Activated CD8-positive, alpha-beta T cell treated with anti-CD3 and anti-CD28 coated beads, Interleukin-2, amount 10 ng/mL, durations not matched to agents 7 days and 5 days (primary cell): ENCODE data around the gene STXBP3. TPM values are rescaled to one million over a fixed set of nuclear protein-coding genes. Genes with fewer than 3 reads are reported as not detected.
"Not testable (repeated sequence)": the region's sequence is repeated elsewhere in the genome, so short reads cannot be mapped to it uniquely, and the experiment has no call there.

Experiments
- ATAC-seq: fragments of 150-1000 bp; cut with Tn5 transposase; one replicate; pipeline ENCODE4 v1.10.0; 2021; ENCODE audit warnings: moderate library complexity
- CTCF ChIA-PET: fragments of 350-600 bp; sonication (Branson Sonifier 250); formaldehyde crosslinking; loops from one replicate; lab custom pipeline; 2021; ENCODE audit warnings: antibody characterized with exemption; lab: Charles Lee
- POLR2A ChIA-PET: fragments of 350-600 bp; sonication (Branson Sonifier 250); formaldehyde crosslinking; loops from one replicate; lab custom pipeline; 2021; ENCODE audit warnings: antibody characterized with exemption; lab: Charles Lee
- DNase-seq: peaks from one replicate; pipeline ENCODE4 v3.0.0-alpha.2; 2020
- H3K27ac Mint-ChIP-seq: one replicate; pipeline ENCODE4 v1.8.0; 2021; ENCODE audit warnings: mild to moderate bottlenecking, mixed read lengths
- H3K27me3 Mint-ChIP-seq: one replicate; pipeline ENCODE4 v1.8.0; 2021; ENCODE audit warnings: low read depth, mixed read lengths
- H3K36me3 Mint-ChIP-seq: one replicate; pipeline ENCODE4 v1.8.0; 2021; ENCODE audit warnings: low read depth, mixed read lengths
- H3K4me1 Mint-ChIP-seq: one replicate; pipeline ENCODE4 v1.8.0; 2021; ENCODE audit warnings: low read depth, mixed read lengths
- H3K4me3 Mint-ChIP-seq: one replicate; pipeline ENCODE4 v1.8.0; 2021; ENCODE audit warnings: mild to moderate bottlenecking, mixed read lengths
- H3K9me3 Mint-ChIP-seq: one replicate; pipeline ENCODE4 v1.8.0; 2022; ENCODE audit warnings: mixed read lengths; ENCODE audit not compliant: insufficient read depth
- total RNA-seq, 2 experiments: library from RNA; stranded (reverse); gene quantifications; one replicate each; pipeline ENCODE4 v1.2.3, GENCODE V29; 2021

STXBP3 gene
- 10 to 100 TPM; 41.8 to 44.3 TPM for total RNA-seq

GRCh38 chr1:108746382-108747170 is at the start of gene STXBP3:
Gene STXBP3 (plus strand): TSS chr1:108746674. CDS start chr1:108746738, 64 bp downstream.
- Mint-ChIP-seq H3K27ac (peak within 1 kb of the TSS; percentile 96), H3K4me1 (peaks cover 22% of the 10 kb centered on the region), H3K27me3 (peaks cover 4% of the 10 kb centered on the region), H3K9me3 (no peaks in the 10 kb centered on the region), H3K36me3 (peaks cover 21% of the 10 kb centered on the region), H3K4me3 (peak within 1 kb of the TSS; percentile 98)
- peak; percentile 94 for ATAC-seq
- CTCF ChIA-PET: interaction anchor here (1.0 to 2.2 kb wide), 4 partner anchors 10 to 54 kb away, joined by 3 to 9 read pairs (median 4); partner anchors contain the start of gene PRPF38B
- POLR2A ChIA-PET: interaction anchor here (0.6 to 1.0 kb wide), 2 partner anchors 37 to 54 kb away, joined by 3 to 5 read pairs; partner anchors contain the start of gene PRPF38B
- peak; percentile 99 for DNase-seq

GRCh38 chr1:108699375-108700332 is 46.8 kb upstream of the STXBP3 start:
- Mint-ChIP-seq H3K4me1 (peaks cover 82% of the 10 kb centered on the region), H3K27me3 (no peaks in the 10 kb centered on the region), H3K9me3 (no peaks in the 10 kb centered on the region), H3K27ac (peak overlapping the region; percentile 87), H3K4me3 (peak overlapping the region; percentile 62), H3K36me3 (peaks cover 77% of the 10 kb centered on the region)
- no peak for DNase-seq
- POLR2A ChIA-PET: no interaction called here
- CTCF ChIA-PET: no interaction called here
- no peak for ATAC-seq

- Mint-ChIP-seq H3K27ac (no peak overlapping the region), H3K36me3 (peaks cover 65% of the 10 kb centered on the region), H3K4me3 (no peak overlapping the region), H3K9me3 (no peaks in the 10 kb centered on the region), H3K4me1 (peaks cover 84% of the 10 kb centered on the region), H3K27me3 (no peaks in the 10 kb centered on the region)
- POLR2A ChIA-PET: interaction anchor here (0.7 to 4.7 kb wide), 2 partner anchors 8 to 798 kb away, joined by 3 to 67 read pairs; partner anchors contain the start of gene PRPF38B
- DNase-seq (no peak), ATAC-seq (no peak)
- CTCF ChIA-PET: interaction anchor here (1.0 to 2.9 kb wide), 2 partner anchors 8 to 10 kb away, joined by 4 to 19 read pairs; partner anchors contain the start of gene PRPF38B
Measured at GRCh38 chr1:108701176-108701849, 45.2 kb upstream of the STXBP3 start.

GRCh38 chr1:108702109-108702508 is 44.4 kb upstream of the STXBP3 start:
- DNase-seq, H3K9me3 Mint-ChIP-seq, H3K27ac Mint-ChIP-seq, H3K27me3 Mint-ChIP-seq, ATAC-seq, H3K4me3 Mint-ChIP-seq: not testable (repeated sequence)
- ChIA-PET CTCF (interaction anchor here (1.2 to 2.9 kb wide), 2 partner anchors 9 to 55 kb away, joined by 3 to 19 read pairs; partner anchors contain the start of gene PRPF38B), POLR2A (interaction anchor here (0.7 to 4.7 kb wide), 2 partner anchors 9 to 798 kb away, joined by 3 to 67 read pairs; partner anchors contain the start of gene PRPF38B)
- peaks cover 57% of the 10 kb centered on the region for H3K36me3 Mint-ChIP-seq
- H3K4me1 Mint-ChIP-seq: peaks cover 76% of the 10 kb centered on the region

- POLR2A ChIA-PET: interaction anchor here (1.2 to 4.7 kb wide), 4 partner anchors 11 to 249 kb away, joined by 4 to 67 read pairs (median 8); partner anchors contain the start of genes HENMT1 and PRPF38B
- DNase-seq (peak; percentile 37), ATAC-seq (peak; percentile 28)
- peaks cover 40% of the 10 kb centered on the region for H3K36me3 Mint-ChIP-seq
- CTCF ChIA-PET: interaction anchor here (1.3 to 2.9 kb wide), 4 partner anchors 11 to 144 kb away, joined by 3 to 19 read pairs (median 4); partner anchors contain the start of genes EEIG2 and PRPF38B
- H3K4me1 Mint-ChIP-seq: peaks cover 63% of the 10 kb centered on the region
- H3K9me3 Mint-ChIP-seq: no peaks in the 10 kb centered on the region
- H3K27me3 Mint-ChIP-seq: no peaks in the 10 kb centered on the region
- H3K4me3 Mint-ChIP-seq: peak overlapping the region; percentile 34
- H3K27ac Mint-ChIP-seq: peak overlapping the region; percentile 89
Measured at GRCh38 chr1:108703939-108704338, 42.5 kb upstream of the STXBP3 start.

GRCh38 chr1:108704496-108704895 is 42.0 kb upstream of the STXBP3 start:
- Mint-ChIP-seq H3K4me1 (peaks cover 63% of the 10 kb centered on the region), H3K27ac (peak overlapping the region; percentile 89), H3K27me3 (no peaks in the 10 kb centered on the region), H3K36me3 (peaks cover 34% of the 10 kb centered on the region), H3K9me3 (no peaks in the 10 kb centered on the region), H3K4me3 (no peak overlapping the region)
- ChIA-PET POLR2A (interaction anchor here (1.5 to 4.7 kb wide), 3 partner anchors 11 to 58 kb away, joined by 4 to 67 read pairs (median 12); partner anchors contain the start of genes HENMT1 and PRPF38B), CTCF (interaction anchor here (0.6 to 1.9 kb wide), 6 partner anchors 11 to 144 kb away, joined by 3 to 5 read pairs (median 4); partner anchors contain the start of genes EEIG2 and PRPF38B)
- ATAC-seq (no peak), DNase-seq (no peak)

- POLR2A ChIA-PET: interaction anchor here (4.2 kb wide), 1 partner anchor 14 kb away, joined by 22 read pairs; the partner anchor contains the start of gene PRPF38B
- peaks cover 51% of the 10 kb centered on the region for H3K4me1 Mint-ChIP-seq
Measured at GRCh38 chr1:108706643-108707042, 39.8 kb upstream of the STXBP3 start.

GRCh38 chr1:108708691-108709660 is 37.5 kb upstream of the STXBP3 start:
- H3K4me3 Mint-ChIP-seq: no peak overlapping the region
- peaks cover 31% of the 10 kb centered on the region for H3K4me1 Mint-ChIP-seq
- ChIA-PET CTCF (interaction anchor here (1.0 to 3.3 kb wide), 13 partner anchors 9 to 391 kb away, joined by 3 to 32 read pairs (median 4); partner anchors contain the start of genes EEIG2 and PRPF38B), POLR2A (interaction anchor here (0.8 to 4.2 kb wide), 3 partner anchors 11 to 38 kb away, joined by 3 to 22 read pairs (median 3); partner anchors contain the start of gene PRPF38B)
- peak; percentile 82 for ATAC-seq
- no peak overlapping the region for H3K27ac Mint-ChIP-seq
- DNase-seq: peak; percentile 75
- H3K36me3 Mint-ChIP-seq: no peaks in the 10 kb centered on the region
- H3K9me3 Mint-ChIP-seq: no peaks in the 10 kb centered on the region
- H3K27me3 Mint-ChIP-seq: peaks cover 10% of the 10 kb centered on the region

More at GRCh38 chr1:108706643-108707042, 39.8 kb upstream of the STXBP3 start:
- Mint-ChIP-seq H3K27ac (no peak overlapping the region), H3K4me3 (no peak overlapping the region), H3K27me3 (no peaks in the 10 kb centered on the region), H3K9me3 (no peaks in the 10 kb centered on the region), H3K36me3 (peaks cover 13% of the 10 kb centered on the region)
- CTCF ChIA-PET: no interaction called here
- ATAC-seq (no peak), DNase-seq (no peak)

- Mint-ChIP-seq H3K4me3 (no peak within 1 kb of the TSS), H3K36me3 (no peaks in the 10 kb centered on the region), H3K27ac (no peak within 1 kb of the TSS), H3K9me3 (no peaks in the 10 kb centered on the region), H3K4me1 (peaks cover 12% of the 10 kb centered on the region), H3K27me3 (peaks cover 22% of the 10 kb centered on the region)
- ATAC-seq (no peak), DNase-seq (no peak)
- POLR2A ChIA-PET: no interaction called here
- CTCF ChIA-PET: no interaction called here
Measured at GRCh38 chr1:108712606-108713150, 33.8 kb upstream of the STXBP3 start, which contains the start of gene FNDC7. Gene FNDC7 (plus strand): TSS chr1:108712908. CDS start chr1:108712934, 26 bp downstream.
